GM11168 (cell line): ENCODE measurements around the gene ARL5C.
"Not testable (repeated sequence)": the region's sequence is repeated elsewhere in the genome, so short reads cannot be mapped to it uniquely, and the experiment has no call there.

Source experiments
- in situ Hi-C: fragments of 300-500 bp; cut with MboI; formaldehyde crosslinking; loops from one replicate; pipeline ENCODE4 v1.12.0; 2022; ENCODE audit warnings: low sequenced_read_pairs; ENCODE audit not compliant: unreplicated experiment

ARL5C gene

DNA sequence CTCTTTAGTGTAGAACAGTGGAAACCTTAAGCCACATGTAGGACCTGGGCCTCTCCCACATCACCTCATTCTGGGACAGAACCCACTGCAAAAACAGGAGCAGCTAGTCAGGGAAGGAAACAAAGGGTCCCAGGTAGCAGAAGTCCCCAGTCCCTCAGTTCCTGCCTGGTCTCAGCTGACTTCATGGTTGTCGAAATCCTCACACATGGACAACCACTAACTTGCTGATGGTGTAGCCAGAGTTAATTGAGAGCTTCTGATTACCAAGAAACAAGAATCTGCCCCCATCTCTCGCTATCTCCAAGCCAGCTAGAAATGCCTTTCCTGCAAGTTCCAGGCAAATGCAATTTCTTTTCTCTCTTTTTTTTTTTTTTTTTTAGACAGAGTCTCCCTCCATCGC is 3.6 kb upstream of the ARL5C start:
- in situ Hi-C loops = no loop called here

DNA sequence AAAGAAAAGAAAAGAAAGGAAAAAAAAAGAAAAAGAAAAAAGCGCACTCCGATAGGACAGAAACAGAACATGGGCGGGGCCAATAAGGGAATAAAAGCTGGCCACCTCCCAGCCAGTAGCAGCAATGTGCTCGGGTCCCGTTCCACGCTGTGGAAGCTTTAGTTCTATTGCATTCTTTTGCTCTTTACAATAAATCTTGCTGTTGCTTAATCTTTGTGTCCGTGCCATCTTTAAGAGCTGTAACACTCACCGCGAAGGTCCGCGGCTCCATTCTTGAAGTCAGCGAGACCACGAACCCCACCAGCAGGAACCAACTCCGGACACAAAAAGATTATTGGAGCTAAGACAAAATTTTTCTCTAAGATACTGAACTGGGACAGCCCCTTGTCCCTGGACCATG is 3.1 kb upstream of the ARL5C start:
- in situ Hi-C loops = no loop called here

DNA sequence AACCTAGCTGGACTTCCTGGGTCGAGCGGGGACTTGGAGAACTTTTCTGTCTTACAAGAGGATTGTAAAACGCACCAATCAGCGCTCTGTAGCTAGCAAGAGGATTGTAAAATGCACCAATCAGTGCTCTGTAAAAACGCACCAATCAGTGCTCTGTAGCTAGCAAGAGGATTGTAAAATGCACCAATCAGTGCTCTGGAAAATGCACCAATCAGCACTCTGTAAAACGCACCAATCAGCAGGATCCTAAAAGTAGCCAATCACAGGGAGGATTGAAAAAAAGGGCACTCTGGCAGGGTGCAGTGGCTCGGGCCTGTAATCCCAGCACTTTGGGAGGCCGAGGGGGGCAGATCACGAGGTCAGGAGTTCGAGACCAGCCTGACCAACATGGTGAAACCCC is 2.5 kb upstream of the ARL5C start:
- in situ Hi-C loops = not testable (repeated sequence)

- in situ Hi-C loops = no loop called here
Observed at GRCh38 chr17:39167476-39167875, 1.5 kb upstream of the ARL5C start.

GRCh38 chr17:39166437-39167335 is 725 bp upstream of the ARL5C start:
- in situ Hi-C loops = no loop called here

DNA sequence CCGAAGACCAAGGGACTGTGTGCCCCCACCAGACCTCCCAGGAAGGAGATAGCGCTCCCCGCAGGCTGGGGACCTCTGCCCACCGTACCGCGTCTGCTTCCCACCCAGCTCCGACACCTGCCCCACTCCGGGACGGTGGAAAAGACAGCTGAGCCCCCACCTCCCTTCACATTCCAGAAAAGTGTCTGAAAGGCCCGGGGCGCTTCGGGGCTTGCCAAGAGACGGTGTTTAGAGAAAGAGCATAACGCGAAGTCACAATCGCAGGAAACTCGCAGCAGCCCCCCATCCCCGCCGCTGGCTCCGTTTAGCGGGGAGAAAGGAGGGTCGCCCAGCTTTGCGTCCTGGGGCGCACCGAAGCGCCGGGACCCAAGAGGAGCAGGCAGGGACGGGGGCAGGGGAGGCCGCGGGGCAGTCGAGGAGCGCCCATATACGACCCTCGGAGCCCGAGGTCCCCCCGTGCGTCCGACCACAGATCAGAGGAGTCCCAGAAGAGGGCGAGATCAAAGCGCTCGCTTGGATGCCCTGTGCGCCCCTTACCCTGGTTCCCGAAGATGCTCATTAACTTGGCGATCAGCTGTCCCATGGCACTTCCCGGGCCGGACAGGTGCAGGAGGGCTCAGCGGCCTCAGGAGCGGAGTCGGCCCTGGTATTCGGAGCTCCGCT is 652 bp downstream of the ARL5C start:
- in situ Hi-C loops = no loop called here

DNA sequence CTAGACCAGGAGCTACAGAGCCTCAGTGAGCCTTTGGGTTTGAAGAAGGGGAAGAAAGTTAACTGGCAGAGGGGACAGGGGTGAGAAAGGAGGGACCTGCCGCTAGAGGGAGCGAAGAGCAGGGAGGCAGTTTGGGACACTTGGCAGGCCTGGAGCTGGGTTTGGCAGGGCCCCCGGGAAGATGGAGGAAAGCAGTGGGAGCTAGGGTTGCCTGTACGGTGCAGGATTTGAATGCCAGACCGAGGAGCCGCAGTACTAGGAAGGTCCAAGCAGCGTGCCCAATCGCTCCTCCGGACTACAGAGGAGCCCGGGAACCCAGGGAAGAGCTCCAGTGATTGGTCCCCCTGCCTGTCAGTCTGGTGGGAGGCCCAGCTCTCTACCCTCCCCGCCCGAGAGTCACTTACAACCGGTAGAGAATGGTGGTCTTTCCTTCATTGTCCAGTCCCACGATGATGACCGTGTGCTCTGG is 1.3 kb downstream of the ARL5C start:
- in situ Hi-C loops = no loop called here

DNA sequence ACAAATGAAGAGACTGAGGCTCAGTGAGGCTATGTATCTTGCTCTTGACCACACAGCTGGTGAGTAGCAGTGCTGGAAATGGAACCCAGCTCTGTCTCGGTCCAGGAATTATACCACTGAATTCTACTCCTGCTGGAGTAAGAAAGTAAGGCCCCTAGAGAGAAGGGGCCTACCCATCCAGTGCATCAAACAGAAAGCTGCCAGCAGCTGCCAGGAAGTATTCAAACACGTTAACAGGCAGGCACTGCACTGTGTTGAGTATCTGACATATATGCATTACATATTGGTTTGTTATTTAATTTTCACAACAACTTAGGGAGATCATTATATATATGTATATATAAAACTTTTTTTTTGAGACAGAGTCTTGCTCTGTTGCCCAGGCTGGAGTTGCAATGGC is 4.0 kb downstream of the ARL5C start:
- in situ Hi-C loops = no loop called here

GRCh38 chr17:39158623-39159022 is 7.3 kb downstream of the ARL5C start:
- in situ Hi-C loops = loop anchor here (5.0 to 10.0 kb wide), 2 partner anchors 86 to 174 kb away; no protein-coding TSS in a partner anchor

GRCh38 chr17:39156491-39156890 is 9.5 kb downstream of the ARL5C start:
- in situ Hi-C loops = loop anchor here (5.0 to 10.0 kb wide), 2 partner anchors 84 to 172 kb away; no protein-coding TSS in a partner anchor

DNA sequence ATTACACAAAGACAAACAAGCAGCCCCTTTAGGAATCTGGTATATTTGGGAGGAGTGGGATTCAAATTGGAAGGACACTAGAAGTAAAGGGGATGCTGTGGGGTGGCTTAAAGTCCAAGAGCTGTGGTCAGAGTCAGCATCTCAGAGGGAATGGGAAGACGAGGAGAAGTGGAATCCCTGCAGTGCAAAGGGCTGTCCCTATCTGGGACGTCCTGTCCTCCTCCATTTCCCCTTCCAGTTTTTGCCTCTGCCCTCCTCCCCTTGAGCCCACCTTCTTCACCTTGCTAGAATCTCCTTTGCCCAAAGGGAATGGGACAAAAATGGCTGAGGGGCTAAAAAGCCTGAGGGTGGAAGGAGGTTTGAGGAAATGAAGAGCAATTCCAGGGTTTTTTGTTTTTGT is 10.3 kb downstream of the ARL5C start:
- in situ Hi-C loops = loop anchor here (5.0 to 10.0 kb wide), 2 partner anchors 83 to 171 kb away; no protein-coding TSS in a partner anchor

DNA sequence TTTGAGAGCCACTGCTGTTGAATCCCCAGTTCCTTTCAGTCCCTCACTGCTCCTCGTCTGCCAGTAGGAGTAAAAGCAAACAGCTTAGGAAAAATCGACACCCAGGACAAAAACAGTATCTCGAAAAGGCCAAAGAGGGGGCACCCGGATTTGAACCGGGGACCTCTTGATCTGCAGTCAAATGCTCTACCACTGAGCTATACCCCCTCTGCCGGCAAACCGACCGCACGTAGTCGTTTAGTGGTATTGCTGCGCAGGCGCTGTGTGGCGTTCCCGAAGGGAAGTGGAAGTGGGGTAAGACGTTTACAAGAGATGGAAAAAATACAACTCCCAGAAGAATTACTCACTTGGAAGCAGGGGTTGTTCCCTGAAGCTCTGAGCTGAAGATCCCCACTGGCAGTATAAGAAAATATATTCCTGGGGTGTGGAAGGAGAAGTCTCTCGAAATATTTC is 12.3 kb downstream of the ARL5C start:
- in situ Hi-C loops = loop anchor here (10.0 kb wide), 1 partner anchor 169 kb away; no protein-coding TSS in a partner anchor

- in situ Hi-C loops = loop anchor here (10.0 kb wide), 1 partner anchor 167 kb away; no protein-coding TSS in a partner anchor
Observed at GRCh38 chr17:39151943-39152818, 13.8 kb downstream of the ARL5C start.

- in situ Hi-C loops = loop anchor here (10.0 kb wide), 1 partner anchor 167 kb away; no protein-coding TSS in a partner anchor
Observed at GRCh38 chr17:39151150-39151942, 14.6 kb downstream of the ARL5C start, which contains the start of gene PLXDC1. PLXDC1 (minus strand) TSS chr17:39151637; CDS start chr17:39151437, 200 bp downstream.

GRCh38 chr17:39150795-39151149 is 15.2 kb downstream of the ARL5C start:
- in situ Hi-C loops = loop anchor here (10.0 kb wide), 1 partner anchor 166 kb away; no protein-coding TSS in a partner anchor

GRCh38 chr17:39150104-39150634 is 15.8 kb downstream of the ARL5C start:
- in situ Hi-C loops = loop anchor here (10.0 kb wide), 1 partner anchor 165 kb away; no protein-coding TSS in a partner anchor

DNA sequence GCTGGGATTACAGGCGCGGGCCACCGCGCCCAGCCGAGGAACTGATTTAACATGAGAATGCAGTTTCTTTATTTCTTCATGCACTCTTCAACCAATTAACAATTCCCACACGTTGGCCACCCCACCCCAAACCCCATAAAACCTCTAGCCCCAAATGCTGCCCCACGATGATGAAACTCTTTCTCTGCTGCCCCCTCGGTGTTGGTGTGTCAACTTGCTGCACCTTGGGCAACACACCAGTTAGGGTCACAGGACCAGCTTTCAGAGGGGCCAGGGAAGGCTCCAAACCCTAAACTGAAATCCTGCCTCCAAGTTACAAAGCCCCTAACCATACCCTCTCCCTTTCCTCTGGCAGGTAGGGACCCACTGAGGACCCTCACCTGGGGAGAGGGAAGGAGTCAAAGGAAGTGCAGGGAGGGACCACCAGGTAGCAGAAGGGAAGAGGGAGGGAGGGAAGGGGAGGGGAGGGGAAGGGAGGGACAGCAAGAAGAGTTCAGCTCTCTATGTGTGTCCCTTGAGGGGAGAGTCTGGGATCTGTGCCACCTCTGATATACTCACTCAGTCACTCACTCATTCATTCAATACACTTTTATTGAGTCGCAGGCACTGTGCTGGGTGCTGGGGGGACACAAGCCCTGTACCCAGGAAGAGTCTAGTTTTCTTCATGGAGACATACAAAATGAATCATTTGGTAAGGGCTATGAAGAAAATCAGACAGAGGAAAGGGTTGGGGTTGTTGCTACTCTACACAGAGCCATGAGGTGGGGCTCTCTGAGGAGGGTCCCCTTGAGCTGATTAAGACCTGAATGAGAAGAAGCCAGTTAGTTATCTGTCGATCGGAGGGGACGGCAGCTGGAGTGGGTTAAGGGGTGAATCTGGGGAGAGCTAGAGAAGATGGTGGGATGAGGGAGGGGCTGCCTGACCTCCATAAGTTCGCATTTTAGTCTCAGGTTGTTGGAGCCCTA is 18.5 kb downstream of the ARL5C start:
- in situ Hi-C loops = no loop called here

GRCh38 chr17:39146273-39146672 is 19.7 kb downstream of the ARL5C start:
- in situ Hi-C loops = no loop called here
